Right cardiac atrium (tissue), 5 donors: ENCODE results near the gene POU1F1. TPM values are rescaled to one million over a fixed set of nuclear protein-coding genes. Genes with fewer than 3 reads are reported as not detected.
"Not testable (repeated sequence)": the region's sequence is repeated elsewhere in the genome, so short reads cannot be mapped to it uniquely, and the experiment has no call there.

Source experiments
- ATAC-seq, 2 donors: fragments of 200-7000 bp; cut with Tn5 transposase; one replicate each; pipeline versions ENCODE4 v1.8.0 to v1.9.1; 2020; ENCODE audit warnings: moderate library complexity in 2 of 2, mild to moderate bottlenecking in 1 of 2
- DNase-seq, 3 donors: peaks; one replicate each; pipeline ENCODE4 v3.0.0-alpha.2; 2020
- H3K27ac ChIP-seq: one replicate; pipeline ENCODE4 v1.5.1; 2013; ENCODE audit warnings: mild to moderate bottlenecking, low read length, control low read depth, moderate library complexity
- H3K27me3 ChIP-seq: one replicate; pipeline ENCODE4 v1.6.1; 2013; ENCODE audit not compliant: control insufficient read depth, insufficient read depth
- H3K4me1 ChIP-seq: one replicate; pipeline ENCODE4 v1.6.1; 2013; ENCODE audit warnings: low read length; ENCODE audit not compliant: control insufficient read depth, insufficient read depth
- H3K4me3 ChIP-seq: one replicate; pipeline ENCODE4 v1.5.1; 2013; ENCODE audit warnings: low read length, control low read depth
- H3K9me3 ChIP-seq: one replicate; pipeline ENCODE4 v1.6.1; 2013; ENCODE audit warnings: low read length; ENCODE audit not compliant: control insufficient read depth
- WGBS: extraction: QIAGEN DNeasy Blood & Tissue Kit; methylation state at CpG from one replicate; pipeline ENCODE4 v1.1.7; 2013; 5-methylcytosine and 5-hydroxymethylcytosine counted together
- intact Hi-C, 4 donors: fragments of 100-400 bp; cut with DNase I; formaldehyde crosslinking; loops; one replicate each; pipeline versions ENCODE4 v1.11.0 to v1.14.0; 2022 to 2023
- polyA plus RNA-seq: library from polyadenylated mRNA; stranded (reverse); fragments of 200-250 nt; gene quantifications from one replicate; pipeline ENCODE4 v1.2.3, GENCODE V29; 2013
- total RNA-seq, 4 donors: library from RNA; stranded (reverse); fragmentation: NEBNext Ultra II Directional; extraction: Animal tissue kit (Norgen Biotek cat#: 25700); gene quantifications; one replicate each; pipeline ENCODE4 v1.2.1, GENCODE V29; 2021
- donor health status: healthy with polysubstance abuse.
- donor health status: DM: no; HTN: yes; CAD: no.
- donor health status: DM: no; HTN: no; CAD: no.
- donor health status: DM: no; HTN: yes; CAD: no; lungs with severe emphysema.
- donor health status: DM: yes; HTN: yes; CAD: no.

The POU1F1 gene
- total and polyA plus RNA-seq, 5 donors = not detected

DNA sequence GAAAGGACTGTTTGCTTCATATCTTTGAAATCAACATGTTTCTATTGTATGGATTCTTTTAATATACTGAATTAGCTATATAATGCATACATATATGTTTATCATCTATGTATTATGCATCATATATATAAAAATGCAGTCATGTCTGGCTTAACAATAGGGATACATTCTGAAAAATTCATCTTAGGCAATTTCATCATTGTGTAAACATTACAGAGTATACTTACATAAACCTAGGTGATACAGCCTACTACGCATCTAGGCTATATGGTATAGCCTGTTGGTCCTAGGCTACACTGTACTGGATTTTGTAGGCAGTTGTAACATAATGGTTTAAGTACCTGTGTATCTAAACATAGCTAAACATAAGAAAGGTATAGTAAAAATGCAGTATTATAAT lies 27.6 kb downstream of the POU1F1 start:
- 96% methylated on average over 1 of the region's 1 CpG for WGBS
- Histone ChIP-seq H3K4me3 (no peak overlapping the region), H3K9me3 (no peaks in the 10 kb centered on the region), H3K27me3 (no peaks in the 10 kb centered on the region), H3K4me1 (peaks cover 1% of the 10 kb centered on the region), H3K27ac (no peak overlapping the region)
- DNase-seq (no peak), ATAC-seq (no peak)
- intact Hi-C loops = no loop called here

- 85% methylated on average over 6 of the region's 6 CpGs for WGBS
- intact Hi-C loops, H3K27me3 ChIP-seq, H3K4me3 ChIP-seq, H3K27ac ChIP-seq, H3K9me3 ChIP-seq, ATAC-seq, H3K4me1 ChIP-seq, DNase-seq: not testable (repeated sequence)
Observed at GRCh38 chr3:87248231-87248630, 28.2 kb downstream of the POU1F1 start.

DNA sequence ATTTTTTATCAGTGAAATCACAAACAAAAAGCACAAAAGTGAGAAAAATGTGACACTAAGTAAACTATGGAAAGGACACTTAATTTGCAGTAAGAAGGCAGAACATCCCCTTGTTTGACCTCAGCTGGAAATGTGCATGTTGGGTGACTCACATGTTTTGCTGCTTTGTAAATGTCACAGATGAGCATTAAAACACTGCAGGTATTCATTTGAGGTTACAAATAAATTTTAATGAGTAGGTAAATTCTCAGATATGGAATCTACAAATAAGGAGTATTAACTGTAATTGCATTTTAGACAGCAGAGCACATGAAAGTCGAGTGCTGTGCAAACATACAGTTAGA lies 29.0 kb downstream of the POU1F1 start:
- DNase-seq (no peak), ATAC-seq (no peak)
- Histone ChIP-seq H3K27me3 (no peaks in the 10 kb centered on the region), H3K27ac (no peak overlapping the region), H3K9me3 (no peaks in the 10 kb centered on the region), H3K4me1 (peaks cover 1% of the 10 kb centered on the region), H3K4me3 (no peak overlapping the region)
- intact Hi-C loops = no loop called here
- WGBS = 97% methylated on average over 1 of the region's 1 CpG

DNA sequence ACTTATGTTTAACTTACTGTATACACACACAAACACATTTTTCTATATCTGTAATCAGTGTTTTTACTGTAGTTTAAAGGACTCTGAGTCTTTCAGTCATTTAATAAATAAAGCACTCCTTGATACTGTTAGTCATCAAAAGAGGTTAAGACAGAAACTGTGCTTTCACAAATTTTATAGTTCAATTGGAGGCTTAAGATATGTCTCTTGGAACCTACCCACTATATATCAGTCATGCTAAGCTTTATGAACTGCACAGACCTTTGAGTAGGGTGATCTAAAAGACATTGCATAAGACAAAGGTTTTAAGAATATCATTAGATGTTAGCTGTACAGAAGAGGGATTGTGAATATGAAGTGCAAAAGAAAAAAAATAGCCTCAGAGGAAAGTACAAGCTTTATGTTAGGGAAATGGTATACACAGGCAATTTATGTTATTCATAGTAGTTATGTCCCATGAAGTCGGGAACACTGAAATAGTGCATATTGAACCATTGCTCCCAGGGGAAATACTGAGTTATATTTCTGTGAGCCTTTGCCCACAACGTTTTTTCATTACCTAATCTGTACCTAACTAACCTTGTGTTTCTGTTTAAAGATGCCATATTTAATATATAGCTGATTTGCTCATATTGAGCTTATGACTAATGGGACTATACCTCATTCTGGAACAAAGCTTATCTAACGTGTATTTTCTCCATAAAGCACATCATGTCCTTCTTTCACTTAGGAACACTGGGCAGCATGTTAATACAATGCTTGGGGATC lies 29.5 kb downstream of the POU1F1 start:
- no peak overlapping the region for H3K27ac ChIP-seq
- intact Hi-C loops = no loop called here
- H3K27me3 ChIP-seq = no peaks in the 10 kb centered on the region
- ATAC-seq (no peak), DNase-seq (no peak)
- peaks cover 1% of the 10 kb centered on the region for H3K4me1 ChIP-seq
- no peak overlapping the region for H3K4me3 ChIP-seq
- no peaks in the 10 kb centered on the region for H3K9me3 ChIP-seq
- WGBS = 82% methylated on average over 3 of the region's 3 CpGs

- DNase-seq = no peak
- 88% methylated on average over 1 of the region's 1 CpG for WGBS
- Histone ChIP-seq H3K4me3 (no peak overlapping the region), H3K9me3 (no peaks in the 10 kb centered on the region), H3K4me1 (peaks cover 3% of the 10 kb centered on the region), H3K27ac (no peak overlapping the region), H3K27me3 (no peaks in the 10 kb centered on the region)
- no peak for ATAC-seq
- intact Hi-C loops = no loop called here
Observed at GRCh38 chr3:87236093-87236492, 40.3 kb downstream of the POU1F1 start.

DNA sequence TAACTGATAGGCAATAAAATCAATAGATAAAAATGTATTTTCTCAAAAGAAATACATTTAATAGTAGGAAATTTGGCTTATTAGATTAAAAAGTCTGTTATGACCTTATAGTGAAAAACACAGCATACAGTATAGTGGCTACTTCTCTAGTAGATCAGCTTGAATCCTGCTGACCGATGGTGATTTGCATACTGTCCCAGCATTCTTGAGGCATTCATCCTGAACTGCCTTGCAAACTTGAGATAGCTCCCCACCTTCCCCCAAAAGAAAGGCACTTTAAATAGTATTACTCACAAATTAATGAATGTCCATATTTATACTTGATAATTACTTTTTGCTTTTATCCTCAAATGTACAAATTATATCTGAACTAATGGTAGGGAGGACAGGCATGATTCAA lies 42.6 kb downstream of the POU1F1 start:
- Histone ChIP-seq H3K27ac (no peak overlapping the region), H3K27me3 (no peaks in the 10 kb centered on the region), H3K4me3 (no peak overlapping the region), H3K4me1 (peaks cover 3% of the 10 kb centered on the region), H3K9me3 (no peaks in the 10 kb centered on the region)
- no peak for DNase-seq
- intact Hi-C loops = no loop called here
- WGBS = 98% methylated on average over 1 of the region's 1 CpG
- no peak for ATAC-seq

- intact Hi-C loops = no loop called here
- no peaks in the 10 kb centered on the region for H3K27me3 ChIP-seq
- DNase-seq (no peak), ATAC-seq (no peak)
- no peaks in the 10 kb centered on the region for H3K9me3 ChIP-seq
- H3K4me3 ChIP-seq = no peak overlapping the region
- H3K4me1 ChIP-seq = peaks cover 2% of the 10 kb centered on the region
- H3K27ac ChIP-seq = no peak overlapping the region
- 86% methylated on average over 1 of the region's 1 CpG for WGBS
Observed at GRCh38 chr3:87229113-87229512, 47.3 kb downstream of the POU1F1 start.

- intact Hi-C loops = no loop called here
- WGBS = 15% methylated on average over 1 of the region's 1 CpG
- H3K4me1 ChIP-seq = no peaks in the 10 kb centered on the region
Observed at GRCh38 chr3:87228316-87228715, 48.1 kb downstream of the POU1F1 start.

GRCh38 chr3:87227835-87228144 lies 48.6 kb downstream of the POU1F1 start:
- Histone ChIP-seq H3K4me3 (peak overlapping the region; percentile 94), H3K27me3 (no peaks in the 10 kb centered on the region), H3K4me1 (no peaks in the 10 kb centered on the region), H3K9me3 (no peaks in the 10 kb centered on the region), H3K27ac (peak overlapping the region; percentile 90)
- WGBS = under 1% methylated on average over 3 of the region's 3 CpGs
- ATAC-seq (peak in 1 of 2 donors; percentile 3), DNase-seq (no peak)
- intact Hi-C loops = no loop called here

More at GRCh38 chr3:87228316-87228715, 48.1 kb downstream of the POU1F1 start:
- H3K9me3 ChIP-seq = no peaks in the 10 kb centered on the region
- peak overlapping the region; percentile 94 for H3K4me3 ChIP-seq
- DNase-seq = no peak
- ATAC-seq = no peak
- no peak overlapping the region for H3K27ac ChIP-seq
- H3K27me3 ChIP-seq = no peaks in the 10 kb centered on the region

DNA sequence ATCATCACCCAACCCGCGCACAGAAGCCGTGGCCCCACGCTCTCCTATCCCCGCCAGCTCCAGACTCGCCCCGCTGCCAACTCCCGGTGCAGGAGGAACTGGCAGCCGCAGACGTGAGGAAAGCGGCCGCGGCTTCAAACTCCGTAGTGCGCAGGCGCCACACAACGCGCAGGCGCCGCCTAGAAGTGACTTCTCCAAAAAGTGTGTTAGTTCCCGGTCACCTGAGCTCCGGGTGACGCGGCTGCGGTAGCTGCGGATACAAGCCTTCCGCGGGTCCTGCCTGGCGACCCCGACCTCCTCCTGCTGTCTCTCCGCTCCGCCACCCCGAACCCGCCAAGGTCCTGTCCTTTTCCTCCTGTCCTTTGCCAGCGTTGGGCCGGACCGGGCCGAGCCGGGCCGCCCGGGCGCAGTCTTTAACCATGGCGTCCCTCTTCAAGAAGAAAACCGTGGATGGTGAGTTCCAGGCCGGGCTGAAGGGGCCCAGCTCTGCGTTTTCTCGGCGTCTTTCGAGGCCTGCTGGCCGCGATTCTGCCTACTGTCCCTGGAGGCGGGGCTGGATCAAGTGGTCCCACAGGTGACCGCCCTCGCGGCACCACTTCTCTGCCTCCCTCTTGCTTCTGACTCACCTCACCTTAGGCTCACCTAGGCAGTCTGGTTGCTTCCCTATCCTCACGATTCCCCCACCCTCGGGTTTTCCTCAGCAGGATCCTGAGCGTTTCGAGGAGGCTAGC lies 49.1 kb downstream of the POU1F1 start, which contains the start of gene CHMP2B:
Gene CHMP2B, plus strand, starts transcription at position 206 of the 731 bp plus-strand sequence. Its CDS starts 214 bp downstream, at position 420.
- Histone ChIP-seq H3K27me3 (no peaks in the 10 kb centered on the region), H3K27ac (peak within 1 kb of the TSS; percentile 90), H3K4me1 (no peaks in the 10 kb centered on the region), H3K9me3 (no peaks in the 10 kb centered on the region), H3K4me3 (peak within 1 kb of the TSS; percentile 94)
- DNase-seq (peak; percentile 94 to 98 (median 98)), ATAC-seq (peak; percentile 99)
- intact Hi-C loops = no loop called here
- under 1% methylated on average over 59 of the region's 59 CpGs for WGBS

- Histone ChIP-seq H3K4me1 (no peaks in the 10 kb centered on the region), H3K27ac (no peak overlapping the region), H3K27me3 (no peaks in the 10 kb centered on the region), H3K4me3 (no peak overlapping the region), H3K9me3 (no peaks in the 10 kb centered on the region)
- intact Hi-C loops = no loop called here
- WGBS = 60% methylated on average over 5 of the region's 5 CpGs
- DNase-seq (peak in 2 of 3 donors; percentile 14 to 24), ATAC-seq (no peak)
Observed at GRCh38 chr3:87225659-87226058, 50.7 kb downstream of the POU1F1 start.
